ENCODE data around the gene CD58. TPM values are rescaled to one million over a fixed set of nuclear protein-coding genes. Genes with fewer than 3 reads are reported as not detected.

CD58 gene
- total RNA-seq, 4 donors from 2014 or later: 23.7 to 33.4 (median 28.0) TPM

GRCh38 chr1:116532671-116533428 lies 38.0 kb downstream of the CD58 start:
- no peaks in the 10 kb centered on the region for H3K9me3 ChIP-seq
- TF ChIP-seq CTCF (IDR thresholded peaks at IDR 0.05) (no peak), POLR2AphosphoS5 (IDR thresholded peaks at IDR 0.05) (no peak), EP300 (IDR thresholded peaks at IDR 0.05) (no peak), POLR2A (IDR thresholded peaks at IDR 0.05) (no peak)
- DNase-seq (ENCODE audit: low spot score in 2 of 2): no peak
- H3K27ac ChIP-seq: no peak overlapping the region
- over 99% methylated on average over 23 of the region's 23 CpGs for WGBS
- no peaks in the 10 kb centered on the region for H3K27me3 ChIP-seq
- H3K4me3 ChIP-seq: no peak overlapping the region
- peaks cover 24% of the 10 kb centered on the region for H3K36me3 ChIP-seq
- H3K4me1 ChIP-seq: no peaks in the 10 kb centered on the region

DNA sequence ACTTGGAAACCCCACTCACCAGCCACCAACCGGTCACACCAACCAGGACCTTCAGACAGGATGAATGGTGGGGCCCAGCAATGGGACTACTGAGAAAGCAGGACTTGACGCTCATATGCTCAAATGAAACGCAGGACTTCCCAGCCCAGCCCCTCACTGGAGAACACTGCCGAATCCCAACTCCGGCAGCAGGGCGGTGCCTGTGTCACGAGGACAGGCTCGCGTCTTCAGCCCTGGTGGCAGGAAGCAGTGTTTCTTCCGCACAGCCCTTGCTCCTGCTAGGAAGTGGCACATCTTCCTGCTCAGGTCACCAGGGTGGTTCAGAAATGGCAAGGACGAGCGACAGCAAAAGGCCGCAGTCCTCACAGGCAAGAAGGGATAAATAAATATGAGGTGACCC lies 38.9 kb downstream of the CD58 start:
- 99% methylated on average over 9 of the region's 13 CpGs for WGBS
- TF ChIP-seq POLR2A (IDR thresholded peaks at IDR 0.05) (no peak), EP300 (IDR thresholded peaks at IDR 0.05) (no peak), CTCF (IDR thresholded peaks at IDR 0.05) (no peak), POLR2AphosphoS5 (IDR thresholded peaks at IDR 0.05) (no peak)
- Histone ChIP-seq H3K4me1 (no peaks in the 10 kb centered on the region), H3K27ac (no peak overlapping the region), H3K4me3 (no peak overlapping the region), H3K27me3 (no peaks in the 10 kb centered on the region), H3K9me3 (no peaks in the 10 kb centered on the region), H3K36me3 (peaks cover 24% of the 10 kb centered on the region)
- DNase-seq (ENCODE audit: low spot score in 2 of 2): no peak

DNA sequence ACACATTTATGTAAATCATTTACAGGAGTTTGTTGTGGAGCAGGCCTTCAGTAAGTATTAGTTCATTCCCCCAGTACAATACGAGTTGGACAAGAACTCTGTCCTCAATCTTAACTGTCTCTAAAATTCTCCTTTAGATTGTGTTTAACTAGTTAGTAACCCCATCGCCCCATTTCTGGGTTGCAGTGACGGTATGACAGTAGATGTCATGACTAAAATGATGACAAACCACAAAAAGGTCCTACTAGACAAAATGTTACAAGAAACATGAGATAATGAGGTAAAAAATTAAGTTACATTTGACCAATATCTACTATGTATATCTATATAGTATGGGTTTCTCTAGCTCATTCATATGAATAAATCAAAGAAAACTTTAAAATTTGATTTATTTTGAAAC lies 41.1 kb downstream of the CD58 start:
- no peak overlapping the region for H3K27ac ChIP-seq
- H3K27me3 ChIP-seq: no peaks in the 10 kb centered on the region
- no peaks in the 10 kb centered on the region for H3K9me3 ChIP-seq
- H3K4me3 ChIP-seq: no peak overlapping the region
- no peaks in the 10 kb centered on the region for H3K4me1 ChIP-seq
- TF ChIP-seq EP300 (IDR thresholded peaks at IDR 0.05) (no peak), POLR2AphosphoS5 (IDR thresholded peaks at IDR 0.05) (no peak), POLR2A (IDR thresholded peaks at IDR 0.05) (no peak), CTCF (IDR thresholded peaks at IDR 0.05) (no peak)
- WGBS: 91% methylated on average over 3 of the region's 3 CpGs
- no peak for DNase-seq (ENCODE audit: low spot score in 2 of 2)
- peaks cover 20% of the 10 kb centered on the region for H3K36me3 ChIP-seq

DNA sequence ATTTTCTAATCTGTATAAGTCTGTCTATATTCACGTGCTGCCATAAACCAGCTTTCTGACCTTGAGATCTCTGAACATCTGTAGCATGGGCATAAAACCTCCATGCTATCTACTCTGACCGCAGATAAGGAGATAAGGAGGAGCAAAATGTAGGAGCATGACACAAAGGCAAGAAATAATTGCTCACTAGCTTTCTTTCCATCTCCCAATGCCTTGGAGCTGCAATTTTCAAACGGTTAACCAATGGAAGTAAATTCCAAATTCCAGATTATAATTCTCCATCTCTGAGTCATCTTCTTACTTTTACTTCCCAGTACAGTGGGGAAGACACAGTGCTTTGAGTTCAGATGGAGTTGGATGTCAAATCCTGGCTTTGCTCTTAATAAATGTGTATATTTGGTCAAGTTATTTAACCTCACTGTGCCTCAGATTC lies 41.6 kb downstream of the CD58 start:
- Histone ChIP-seq H3K4me1 (no peaks in the 10 kb centered on the region), H3K4me3 (no peak overlapping the region), H3K36me3 (peaks cover 15% of the 10 kb centered on the region), H3K27me3 (no peaks in the 10 kb centered on the region), H3K9me3 (no peaks in the 10 kb centered on the region), H3K27ac (no peak overlapping the region)
- WGBS: 89% methylated on average over 3 of the region's 3 CpGs
- TF ChIP-seq POLR2A (IDR thresholded peaks at IDR 0.05) (no peak), POLR2AphosphoS5 (IDR thresholded peaks at IDR 0.05) (no peak), EP300 (IDR thresholded peaks at IDR 0.05) (no peak), CTCF (IDR thresholded peaks at IDR 0.05) (no peak)
- DNase-seq (ENCODE audit: low spot score in 2 of 2): no peak

DNA sequence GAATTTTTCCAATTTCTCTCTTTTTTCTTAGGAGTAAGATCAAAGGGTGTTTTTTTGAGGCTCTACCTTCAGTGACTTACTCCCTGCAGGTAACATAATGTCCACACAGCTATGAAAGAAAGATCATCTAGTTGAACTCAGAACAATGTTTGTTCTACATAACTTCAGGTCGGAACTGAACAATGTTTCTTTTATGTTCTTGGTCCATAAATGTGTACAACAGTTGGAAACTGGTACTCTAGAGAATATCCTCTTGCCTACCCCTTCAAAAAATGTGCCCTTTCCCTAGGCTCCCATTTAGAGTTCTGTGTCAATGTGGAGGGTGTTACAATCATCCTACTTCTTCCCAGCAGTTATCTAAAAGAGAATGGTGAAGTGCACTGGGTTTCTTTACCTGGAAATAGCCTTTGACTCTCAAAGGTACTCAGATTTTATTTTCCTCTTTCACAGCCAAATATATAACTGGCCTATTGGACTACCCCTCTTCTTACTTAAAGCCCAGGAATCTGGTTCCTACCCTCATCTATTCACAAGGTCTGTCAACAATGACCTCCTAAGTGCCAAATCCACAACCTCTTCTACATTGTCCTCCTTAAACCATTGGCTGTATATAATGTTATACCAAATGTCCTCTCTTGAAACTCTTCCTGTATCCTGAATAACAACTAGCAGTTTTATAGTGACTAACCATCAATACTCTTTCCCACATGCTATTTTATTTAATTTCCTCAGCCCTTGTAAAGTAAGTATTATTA lies 42.3 kb downstream of the CD58 start:
- TF ChIP-seq CTCF (IDR thresholded peaks at IDR 0.05): no peak
- no peak for TF ChIP-seq POLR2A (IDR thresholded peaks at IDR 0.05)
- TF ChIP-seq EP300 (IDR thresholded peaks at IDR 0.05): no peak
- no peak for TF ChIP-seq POLR2AphosphoS5 (IDR thresholded peaks at IDR 0.05)
- Histone ChIP-seq H3K27ac (no peak overlapping the region), H3K27me3 (no peaks in the 10 kb centered on the region), H3K36me3 (peaks cover 8% of the 10 kb centered on the region), H3K4me1 (no peaks in the 10 kb centered on the region), H3K9me3 (no peaks in the 10 kb centered on the region), H3K4me3 (no peak overlapping the region)
- no peak for DNase-seq (ENCODE audit: low spot score in 2 of 2)
- WGBS: 90% methylated on average over 1 of the region's 1 CpG

Data from suprapubic skin (tissue), 4 donors.